Ovary (tissue), 3 donors: ENCODE data around the gene ACACB.

Experiments
- CTCF ChIP-seq, 3 donors: fragments of 450-650 bp in 2 of 3; fragments of 200-600 bp in 1 of 3; IDR thresholded peaks; one replicate each; pipeline versions ENCODE4 v1.5.1 to v1.8.0; 2016 to 2022; ENCODE audit warnings: antibody characterized with exemption in 3 of 3, mild to moderate bottlenecking in 1 of 3
- EP300 ChIP-seq: sonication (generic); formaldehyde crosslinking; IDR thresholded peaks from one replicate; pipeline ENCODE4 v1.6.1; 2017; ENCODE audit warnings: antibody characterized with exemption
- POLR2A ChIP-seq: fragments of 450-650 bp; IDR thresholded peaks from one replicate; pipeline ENCODE4 v1.6.1; 2017; ENCODE audit warnings: antibody characterized with exemption, mild to moderate bottlenecking, moderate library complexity
- donor health status: DM: no; HTN: no; CAD: no.

GRCh38 chr12:109165599-109165998 is 49.2 kb downstream of the ACACB start:
- TF ChIP-seq CTCF (IDR thresholded peaks at IDR 0.05) (no peak), EP300 (no peak), POLR2A (no peak)
